IPS-15b (cell line): ENCODE data around the gene FCGR1A.
"Not testable (repeated sequence)": the region's sequence is repeated elsewhere in the genome, so short reads cannot be mapped to it uniquely, and the experiment has no call there.

ENCODE experiments used
- H3K27me3 ChIP-seq: one replicate; pipeline ENCODE4 v1.6.1; 2013; ENCODE audit warnings: low read length; ENCODE audit not compliant: control insufficient read depth, insufficient read depth
- H3K36me3 ChIP-seq: one replicate; pipeline ENCODE4 v1.6.1; 2013; ENCODE audit warnings: low read length; ENCODE audit not compliant: control insufficient read depth, insufficient read depth
- H3K4me1 ChIP-seq: one replicate; pipeline ENCODE4 v1.6.1; 2013; ENCODE audit warnings: mild to moderate bottlenecking, low read length; ENCODE audit not compliant: control insufficient read depth, insufficient read depth
- H3K4me3 ChIP-seq: one replicate; pipeline ENCODE4 v1.5.1; 2013; ENCODE audit warnings: low read depth, low read length
- H3K9ac ChIP-seq: one replicate; pipeline ENCODE4 v1.6.1; 2013; ENCODE audit warnings: low read depth, mild to moderate bottlenecking, low read length
- H3K9me3 ChIP-seq: one replicate; pipeline ENCODE4 v1.6.1; 2013; ENCODE audit warnings: mild to moderate bottlenecking, low read length; ENCODE audit not compliant: control insufficient read depth, insufficient read depth

The FCGR1A gene

GRCh38 chr1:149783868-149784267 is 1.4 kb downstream of the FCGR1A start:
- H3K4me3 ChIP-seq, H3K4me1 ChIP-seq, H3K9me3 ChIP-seq, H3K36me3 ChIP-seq, H3K27me3 ChIP-seq, H3K9ac ChIP-seq: not testable (repeated sequence)

- not testable (repeated sequence) for H3K27me3 ChIP-seq, H3K4me1 ChIP-seq, H3K9me3 ChIP-seq, H3K4me3 ChIP-seq, H3K36me3 ChIP-seq, H3K9ac ChIP-seq
These were observed 5.4 kb downstream of the FCGR1A start for GRCh38 chr1:149787688-149788451.

- H3K36me3 ChIP-seq, H3K9ac ChIP-seq, H3K4me1 ChIP-seq: not testable (repeated sequence)
These were observed 10.0 kb downstream of the FCGR1A start for GRCh38 chr1:149792502-149792901.

GRCh38 chr1:149792912-149793515 is 10.5 kb downstream of the FCGR1A start:
- H3K4me1 ChIP-seq, H3K9ac ChIP-seq, H3K27me3 ChIP-seq, H3K9me3 ChIP-seq, H3K36me3 ChIP-seq: not testable (repeated sequence)
- H3K4me3 ChIP-seq, result peak overlapping the region; percentile 37

More at GRCh38 chr1:149792502-149792901, 10.0 kb downstream of the FCGR1A start:
- not testable (repeated sequence) for H3K9me3 ChIP-seq, H3K27me3 ChIP-seq
- peak overlapping the region; percentile 37 for H3K4me3 ChIP-seq

GRCh38 chr1:149793885-149794284 is 11.4 kb downstream of the FCGR1A start:
- not testable (repeated sequence) for H3K27me3 ChIP-seq, H3K9ac ChIP-seq, H3K36me3 ChIP-seq, H3K9me3 ChIP-seq, H3K4me3 ChIP-seq, H3K4me1 ChIP-seq

GRCh38 chr1:149801628-149802027 is 19.1 kb downstream of the FCGR1A start:
- H3K36me3 ChIP-seq, H3K27me3 ChIP-seq, H3K9me3 ChIP-seq, H3K4me1 ChIP-seq, H3K9ac ChIP-seq, H3K4me3 ChIP-seq: not testable (repeated sequence)

GRCh38 chr1:149804417-149805080 is 22.1 kb downstream of the FCGR1A start:
- H3K9ac ChIP-seq, H3K36me3 ChIP-seq, H3K27me3 ChIP-seq, H3K9me3 ChIP-seq, H3K4me3 ChIP-seq, H3K4me1 ChIP-seq: not testable (repeated sequence)

GRCh38 chr1:149810697-149811405 is 28.4 kb downstream of the FCGR1A start:
- H3K27me3 ChIP-seq, H3K9ac ChIP-seq, H3K36me3 ChIP-seq, H3K9me3 ChIP-seq, H3K4me1 ChIP-seq: not testable (repeated sequence)
- peak overlapping the region; percentile 49 for H3K4me3 ChIP-seq

- H3K9ac ChIP-seq, result not testable (repeated sequence)
These were observed 29.0 kb downstream of the FCGR1A start for GRCh38 chr1:149811514-149811889.

GRCh38 chr1:149811890-149812829 is 29.7 kb downstream of the FCGR1A start:
- H3K4me3 ChIP-seq, result peak overlapping the region; percentile 33
- not testable (repeated sequence) for H3K9ac ChIP-seq, H3K36me3 ChIP-seq, H3K4me1 ChIP-seq, H3K9me3 ChIP-seq, H3K27me3 ChIP-seq

More at GRCh38 chr1:149811514-149811889, 29.0 kb downstream of the FCGR1A start:
- peak overlapping the region; percentile 49 for H3K4me3 ChIP-seq
- not testable (repeated sequence) for H3K27me3 ChIP-seq, H3K36me3 ChIP-seq, H3K9me3 ChIP-seq, H3K4me1 ChIP-seq
